Measurements from ENCODE around the gene FSTL4. TPM values are rescaled to one million over a fixed set of nuclear protein-coding genes. Genes with fewer than 3 reads are reported as not detected.

FSTL4 gene
- total RNA-seq, 4 donors from 2014 or later = 0.27 TPM; not detected in 3

DNA sequence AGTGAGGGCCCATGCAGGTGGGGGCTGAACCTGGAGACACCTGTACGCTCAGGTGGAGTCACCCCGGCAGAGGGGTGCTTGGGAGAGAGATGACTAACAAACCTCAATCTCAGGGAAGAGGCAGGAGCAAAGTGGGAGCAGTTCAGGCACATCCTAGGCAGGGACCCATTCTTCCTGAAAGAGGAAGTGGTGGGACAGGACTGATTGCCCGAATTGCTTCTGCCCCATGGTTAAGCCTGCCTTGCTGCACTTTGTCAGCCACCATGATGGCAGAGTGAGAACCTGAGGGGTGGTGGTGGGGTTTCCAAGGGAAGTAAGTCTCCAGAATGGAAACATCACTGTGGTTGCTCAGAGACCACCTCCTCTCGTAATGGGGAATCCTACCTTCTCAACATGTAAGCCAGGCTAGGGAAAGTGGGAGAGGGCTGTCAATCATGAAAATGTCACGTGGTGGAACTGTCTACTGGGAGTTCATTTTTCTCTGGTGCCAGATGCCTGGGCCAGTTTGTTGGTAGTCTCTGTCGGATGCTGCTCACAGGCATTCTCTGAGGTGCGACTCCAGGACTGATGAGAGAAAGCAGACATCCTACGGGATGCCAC, 410.2 kb downstream of the FSTL4 start:
- H3K27me3 ChIP-seq = peaks cover 10% of the 10 kb centered on the region
- no peak for DNase-seq

DNA sequence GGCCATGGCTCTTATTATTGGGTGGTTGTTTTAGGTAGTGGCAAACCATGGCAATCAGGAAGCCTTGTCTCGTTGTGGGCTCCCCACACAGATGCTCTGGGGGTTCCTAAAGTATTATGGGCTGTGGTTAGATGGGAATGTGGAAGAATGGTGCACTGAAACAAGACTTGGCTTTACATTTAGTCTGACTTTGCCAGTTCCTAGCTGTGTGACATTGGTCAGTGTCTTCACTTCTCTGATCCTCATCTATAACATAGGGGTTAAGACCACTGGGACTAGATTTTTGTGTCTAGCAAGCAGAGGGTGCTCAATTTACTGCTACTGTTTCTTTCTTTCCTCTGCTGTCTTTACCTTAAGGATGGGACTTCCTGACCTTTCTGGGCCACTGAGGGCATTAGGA, 411.0 kb downstream of the FSTL4 start:
- no peak overlapping the region for H3K27ac ChIP-seq
- no peaks in the 10 kb centered on the region for H3K9me3 ChIP-seq
- DNase-seq = no peak
- H3K4me3 ChIP-seq = no peak overlapping the region
- no peaks in the 10 kb centered on the region for H3K36me3 ChIP-seq
- WGBS, 2 donors (ENCODE audit: low coverage in 1 of 2) = 76% methylated on average over 1 of the region's 1 CpG; no CpG with 5 or more reads in 1 of the 2 donors
- intact Hi-C loops (cut with DNase I; ENCODE audit: low total_unique reads) = no loop called here
- H3K27me3 ChIP-seq = peaks cover 10% of the 10 kb centered on the region
- no peaks in the 10 kb centered on the region for H3K4me1 ChIP-seq
- in situ Hi-C loops (cut with MboI; ENCODE audit: low pct_ligation_motif_present in 1 of 4, low pct_unique_long_range_greater_than_20kb in 1 of 4, low sequenced_read_pairs in 3 of 4) = no loop called here
- TF ChIP-seq POLR2AphosphoS5 (IDR thresholded peaks at IDR 0.05) (no peak), POLR2A (IDR thresholded peaks at IDR 0.05) (no peak), CTCF (IDR thresholded peaks at IDR 0.05) (no peak), EP300 (IDR thresholded peaks at IDR 0.05; ENCODE audit: low read depth) (no peak)

More for the DNA sequence above, 410.2 kb downstream of the FSTL4 start:
- Histone ChIP-seq H3K36me3 (no peaks in the 10 kb centered on the region), H3K9me3 (no peaks in the 10 kb centered on the region), H3K4me3 (no peak overlapping the region), H3K4me1 (no peaks in the 10 kb centered on the region), H3K27ac (no peak overlapping the region)
- TF ChIP-seq POLR2A (IDR thresholded peaks at IDR 0.05) (no peak), CTCF (IDR thresholded peaks at IDR 0.05) (no peak), EP300 (IDR thresholded peaks at IDR 0.05; ENCODE audit: low read depth) (no peak), POLR2AphosphoS5 (IDR thresholded peaks at IDR 0.05) (no peak)
- intact Hi-C loops (cut with DNase I; ENCODE audit: low total_unique reads) (no loop called here), in situ Hi-C loops (cut with MboI; ENCODE audit: low pct_ligation_motif_present in 1 of 4, low pct_unique_long_range_greater_than_20kb in 1 of 4, low sequenced_read_pairs in 3 of 4) (no loop called here)
- WGBS, 2 donors (ENCODE audit: low coverage in 1 of 2) = 86% methylated on average over 8 of the region's 8 CpGs; no CpG with 5 or more reads in 1 of the 2 donors

- Histone ChIP-seq H3K4me1 (no peaks in the 10 kb centered on the region), H3K9me3 (no peaks in the 10 kb centered on the region), H3K4me3 (no peak overlapping the region), H3K27me3 (peaks cover 10% of the 10 kb centered on the region), H3K27ac (no peak overlapping the region), H3K36me3 (no peaks in the 10 kb centered on the region)
- intact Hi-C loops (cut with DNase I; ENCODE audit: low total_unique reads) = no loop called here
- in situ Hi-C loops (cut with MboI; ENCODE audit: low pct_ligation_motif_present in 1 of 4, low pct_unique_long_range_greater_than_20kb in 1 of 4, low sequenced_read_pairs in 3 of 4) = no loop called here
- DNase-seq = no peak
- 90% methylated on average over 3 of the region's 3 CpGs; no CpG with 5 or more reads in 1 of the 2 donors for WGBS, 2 donors (ENCODE audit: low coverage in 1 of 2)
- no peak for TF ChIP-seq EP300 (IDR thresholded peaks at IDR 0.05; ENCODE audit: low read depth)
- TF ChIP-seq POLR2A (IDR thresholded peaks at IDR 0.05) = no peak
- TF ChIP-seq POLR2AphosphoS5 (IDR thresholded peaks at IDR 0.05) = no peak
- no peak for TF ChIP-seq CTCF (IDR thresholded peaks at IDR 0.05)
These were observed 412.1 kb downstream of the FSTL4 start for GRCh38 chr5:133200256-133200655.

GRCh38 chr5:133199417-133200178, 412.7 kb downstream of the FSTL4 start:
- DNase-seq = no peak
- Histone ChIP-seq H3K36me3 (no peaks in the 10 kb centered on the region), H3K27me3 (peaks cover 10% of the 10 kb centered on the region), H3K4me1 (no peaks in the 10 kb centered on the region), H3K4me3 (no peak overlapping the region), H3K27ac (no peak overlapping the region), H3K9me3 (no peaks in the 10 kb centered on the region)
- WGBS, 2 donors (ENCODE audit: low coverage in 1 of 2) = 67 to 71% methylated on average over 4 to 9 of the region's 18 CpGs
- intact Hi-C loops (cut with DNase I; ENCODE audit: low total_unique reads) (no loop called here), in situ Hi-C loops (cut with MboI; ENCODE audit: low pct_ligation_motif_present in 1 of 4, low pct_unique_long_range_greater_than_20kb in 1 of 4, low sequenced_read_pairs in 3 of 4) (no loop called here)
- TF ChIP-seq POLR2A (IDR thresholded peaks at IDR 0.05) (no peak), EP300 (IDR thresholded peaks at IDR 0.05; ENCODE audit: low read depth) (no peak), CTCF (IDR thresholded peaks at IDR 0.05) (no peak), POLR2AphosphoS5 (IDR thresholded peaks at IDR 0.05) (no peak)

All from transverse colon (tissue), 4 donors.